Heart left ventricle (tissue), 13 donors: ENCODE data around the gene PSMC5.

ENCODE experiments used
- POLR2A ChIP-seq, 2 donors: fragments of 450-650 bp; IDR thresholded peaks; one replicate each; pipeline ENCODE4 v1.6.1; 2017; ENCODE audit warnings: antibody characterized with exemption in 2 of 2, mild to moderate bottlenecking in 2 of 2, moderate library complexity in 2 of 2
- TF ChIP-seq, protein P1 (sequence below), 12 donors: fragments of 200-600 bp; sonication (generic) in 4 of 12; IDR thresholded peaks; one replicate each; pipeline versions ENCODE4 v1.5.0 to v1.8.0; 2018 to 2022; ENCODE audit warnings: antibody characterized with exemption in 12 of 12, mild to moderate bottlenecking in 5 of 12
- donor health status: ischemic (EF 13 %, LVEDD 7.1; RV severe dilation, severe dysfunction).
- donor health status: DM: no; HTN: yes; CAD: no.
- donor health status: DM: no; HTN: no; CAD: no.
- donor health status: ischemic (EF 25% LVEDD 6.9; RV normal size, moderate dysfunction).
- donor health status: ischemic (EF 25% LVEDD 5.7; RV mildly dilated, moderate dysfunction).
- donor health status: ischemic (EF 35%, LVEDD 5.7; RV mildly dilated, moderate dysfunction).
- donor health status: nonischemic (EF 11% LVEDD 7.7; RV severe dilation, severe dysfunction).
- donor health status: DM: yes; HTN: yes; CAD: no.
- donor health status: PGD.
- donor health status: ischemic (EF 29% LVEDD 5.4; RV normal size, mild dysfunction).
- donor health status: nonischemic (EF 23%, LVEDD 6.1; RV moderate dilation, normal function).

DNA sequence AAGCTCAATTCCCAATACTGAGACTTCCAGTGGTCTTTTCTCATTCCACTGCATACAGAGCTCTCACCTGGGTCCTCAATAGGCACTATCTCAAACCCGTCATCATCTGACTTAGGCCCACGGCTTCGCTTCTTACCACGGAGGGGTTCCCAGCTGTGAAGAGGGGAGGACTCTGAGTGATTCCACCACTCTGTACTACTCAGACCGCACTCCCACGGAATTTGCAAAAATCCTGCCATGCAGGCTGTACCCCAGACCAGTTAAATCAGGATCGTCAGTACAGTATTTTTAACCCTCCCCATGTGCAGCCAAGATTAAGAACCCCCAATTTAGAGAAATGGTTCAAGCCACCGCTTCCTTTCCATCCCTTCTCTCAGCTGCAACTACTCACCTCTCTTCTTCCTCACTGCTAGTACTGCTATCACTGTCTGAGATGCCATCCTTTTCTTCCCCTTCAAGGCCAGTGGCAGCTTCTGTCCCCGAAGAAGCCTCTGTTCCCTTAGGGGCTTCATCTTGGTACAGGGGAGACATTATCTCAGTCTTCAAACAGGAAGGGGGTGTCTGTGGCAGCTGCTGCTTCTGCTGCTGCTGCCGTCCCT is 6.2 kb upstream of the PSMC5 start:
- TF ChIP-seq, protein P1, sequence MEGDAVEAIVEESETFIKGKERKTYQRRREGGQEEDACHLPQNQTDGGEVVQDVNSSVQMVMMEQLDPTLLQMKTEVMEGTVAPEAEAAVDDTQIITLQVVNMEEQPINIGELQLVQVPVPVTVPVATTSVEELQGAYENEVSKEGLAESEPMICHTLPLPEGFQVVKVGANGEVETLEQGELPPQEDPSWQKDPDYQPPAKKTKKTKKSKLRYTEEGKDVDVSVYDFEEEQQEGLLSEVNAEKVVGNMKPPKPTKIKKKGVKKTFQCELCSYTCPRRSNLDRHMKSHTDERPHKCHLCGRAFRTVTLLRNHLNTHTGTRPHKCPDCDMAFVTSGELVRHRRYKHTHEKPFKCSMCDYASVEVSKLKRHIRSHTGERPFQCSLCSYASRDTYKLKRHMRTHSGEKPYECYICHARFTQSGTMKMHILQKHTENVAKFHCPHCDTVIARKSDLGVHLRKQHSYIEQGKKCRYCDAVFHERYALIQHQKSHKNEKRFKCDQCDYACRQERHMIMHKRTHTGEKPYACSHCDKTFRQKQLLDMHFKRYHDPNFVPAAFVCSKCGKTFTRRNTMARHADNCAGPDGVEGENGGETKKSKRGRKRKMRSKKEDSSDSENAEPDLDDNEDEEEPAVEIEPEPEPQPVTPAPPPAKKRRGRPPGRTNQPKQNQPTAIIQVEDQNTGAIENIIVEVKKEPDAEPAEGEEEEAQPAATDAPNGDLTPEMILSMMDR (IDR thresholded peaks at IDR 0.05), result no peak
- TF ChIP-seq POLR2A (IDR thresholded peaks at IDR 0.05), result no peak
